WTC11 (cell line): ENCODE measurements around the gene PURA. TPM values are rescaled to one million over a fixed set of nuclear protein-coding genes. Genes with fewer than 3 reads are reported as not detected.

Experiments used
- NFYB ChIP-seq: sonication (generic); formaldehyde crosslinking; conservative IDR thresholded peaks from 2 replicates; pipeline ENCODE4 v1.8.0; 2022; ENCODE audit warnings: low read depth, missing genetic modification reagents
- total RNA-seq: library from RNA; stranded (reverse); gene quantifications from 3 replicates; pipeline ENCODE4 v1.2.3, GENCODE V29; 2021

PURA gene
- total RNA-seq, 1 experiment from 2014 or later: 9.0 TPM

DNA sequence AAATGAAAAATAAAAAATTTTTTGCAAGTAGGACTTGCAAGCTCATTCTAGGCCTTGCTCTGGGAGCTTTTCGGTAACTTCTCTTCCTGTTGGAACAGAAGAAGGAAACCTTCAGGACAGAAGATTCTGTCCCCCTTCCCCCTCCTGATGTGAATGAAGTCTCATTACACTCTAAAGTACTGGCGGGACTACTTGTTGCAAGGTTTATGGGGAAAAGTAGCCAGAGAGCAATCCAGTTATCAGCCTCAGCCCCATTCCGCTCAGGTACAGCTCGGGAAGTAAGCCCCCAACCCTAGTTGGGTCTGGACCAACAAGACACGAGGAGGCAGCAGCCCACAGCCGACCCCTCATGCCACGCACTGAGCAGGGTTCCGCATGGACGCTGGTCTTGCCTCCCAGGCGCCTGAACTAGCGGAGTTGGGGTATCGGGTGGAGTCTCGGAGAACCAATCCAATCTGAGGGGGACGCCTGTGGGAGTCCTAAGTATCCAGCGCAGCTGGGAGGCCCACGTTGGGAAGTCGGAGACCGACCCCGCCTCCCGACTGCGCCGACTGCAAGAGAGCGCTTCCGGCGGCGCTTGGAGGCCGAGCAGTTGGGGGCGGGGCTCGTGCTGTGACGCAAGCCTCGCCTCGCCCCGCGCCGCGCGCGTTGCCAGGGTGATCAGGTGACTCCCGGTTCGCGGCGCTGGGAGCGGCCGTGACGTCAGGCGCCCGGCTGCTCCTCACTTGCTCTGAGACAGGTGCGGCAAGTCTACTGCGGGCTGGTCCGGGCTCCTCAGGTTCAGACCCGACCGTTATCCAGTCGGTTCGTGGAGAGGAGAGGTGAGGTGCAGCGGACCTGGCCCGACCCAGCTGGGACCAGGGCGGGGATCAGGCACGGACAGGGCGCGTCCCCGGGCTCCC, 60.8 kb downstream of the PURA start, which contains the start of gene CYSTM1 (continued):
- TF ChIP-seq NFYB (CRISPR knock-in tag): peak; percentile 33; the same call in 1 of the 2 replicates

Other genes with a start within 250 kb of the PURA start
- gene NRG2, start 70.8 kb upstream of the PURA start, total RNA-seq: 0.44 to 0.73 TPM (median 0.46 TPM) in 3 replicates
- 1.2 to 1.7 TPM (median 1.5 TPM) in 3 replicates for gene IGIP, start 11.8 kb downstream of the PURA start, total RNA-seq
- 27.7 to 29.3 TPM (median 28.9 TPM) in 3 replicates for gene CYSTM1, start 61.1 kb downstream of the PURA start, total RNA-seq
- 44.1 to 46.4 TPM (median 46.2 TPM) in 3 replicates for gene PFDN1, start 189.0 kb downstream of the PURA start, total RNA-seq
- gene HBEGF, start 232.5 kb downstream of the PURA start, total RNA-seq: 2.2 to 4.0 TPM (median 2.5 TPM) in 3 replicates
- gene SLC4A9, start 246.1 kb downstream of the PURA start, total RNA-seq: 0.37 to 0.76 TPM (median 0.50 TPM) in 3 replicates